ENCODE data around the gene COG3. TPM values are rescaled to one million over a fixed set of nuclear protein-coding genes. Genes with fewer than 3 reads are reported as not detected.

COG3 gene
- total and polyA plus RNA-seq, 11 donors, result 7.7 to 23.1 (median 15.2) TPM

DNA sequence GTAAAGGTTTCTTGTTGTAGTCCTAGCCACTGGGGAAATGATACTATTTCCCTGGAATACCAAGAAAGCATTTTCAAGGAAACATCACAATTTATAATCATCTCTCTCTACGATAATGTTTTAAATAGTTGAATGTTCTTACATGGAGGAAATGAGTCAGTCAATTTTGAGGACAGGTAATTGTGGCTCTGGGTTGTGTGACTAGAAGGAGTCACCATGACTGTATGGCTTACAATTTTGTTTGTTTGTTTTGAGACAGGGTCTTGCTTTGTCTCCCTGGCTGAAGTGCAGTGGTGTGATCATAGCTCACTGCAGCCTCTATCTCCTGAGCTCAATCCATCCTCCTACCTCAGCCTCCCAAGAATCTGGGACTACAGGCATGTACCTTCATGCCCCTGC lies 47.4 kb downstream of the COG3 start:
- intact Hi-C loops (cut with DNase I), result no loop called here
- Histone ChIP-seq H3K36me3 (peaks cover 0 to 96% (median 85%) of the 10 kb centered on the region in 9 donors), H3K4me3 (no peak overlapping the region), H3K27me3 (no peaks in the 10 kb centered on the region), H3K27ac (no peak overlapping the region), H3K4me1 (peaks cover 0 to 6% (median 0%) of the 10 kb centered on the region in 12 donors), H3K9me3 (no peaks in the 10 kb centered on the region)
- 52 to 74% (median 57%) methylated on average over 1 of the region's 1 CpG for WGBS, 4 donors
- DNase-seq (no peak), ATAC-seq (peak in 1 of 4 donors; percentile 18)
- TF ChIP-seq, protein P1, sequence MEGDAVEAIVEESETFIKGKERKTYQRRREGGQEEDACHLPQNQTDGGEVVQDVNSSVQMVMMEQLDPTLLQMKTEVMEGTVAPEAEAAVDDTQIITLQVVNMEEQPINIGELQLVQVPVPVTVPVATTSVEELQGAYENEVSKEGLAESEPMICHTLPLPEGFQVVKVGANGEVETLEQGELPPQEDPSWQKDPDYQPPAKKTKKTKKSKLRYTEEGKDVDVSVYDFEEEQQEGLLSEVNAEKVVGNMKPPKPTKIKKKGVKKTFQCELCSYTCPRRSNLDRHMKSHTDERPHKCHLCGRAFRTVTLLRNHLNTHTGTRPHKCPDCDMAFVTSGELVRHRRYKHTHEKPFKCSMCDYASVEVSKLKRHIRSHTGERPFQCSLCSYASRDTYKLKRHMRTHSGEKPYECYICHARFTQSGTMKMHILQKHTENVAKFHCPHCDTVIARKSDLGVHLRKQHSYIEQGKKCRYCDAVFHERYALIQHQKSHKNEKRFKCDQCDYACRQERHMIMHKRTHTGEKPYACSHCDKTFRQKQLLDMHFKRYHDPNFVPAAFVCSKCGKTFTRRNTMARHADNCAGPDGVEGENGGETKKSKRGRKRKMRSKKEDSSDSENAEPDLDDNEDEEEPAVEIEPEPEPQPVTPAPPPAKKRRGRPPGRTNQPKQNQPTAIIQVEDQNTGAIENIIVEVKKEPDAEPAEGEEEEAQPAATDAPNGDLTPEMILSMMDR (IDR thresholded peaks at IDR 0.05), result no peak
- no peak for TF ChIP-seq POLR2A (IDR thresholded peaks at IDR 0.05)

DNA sequence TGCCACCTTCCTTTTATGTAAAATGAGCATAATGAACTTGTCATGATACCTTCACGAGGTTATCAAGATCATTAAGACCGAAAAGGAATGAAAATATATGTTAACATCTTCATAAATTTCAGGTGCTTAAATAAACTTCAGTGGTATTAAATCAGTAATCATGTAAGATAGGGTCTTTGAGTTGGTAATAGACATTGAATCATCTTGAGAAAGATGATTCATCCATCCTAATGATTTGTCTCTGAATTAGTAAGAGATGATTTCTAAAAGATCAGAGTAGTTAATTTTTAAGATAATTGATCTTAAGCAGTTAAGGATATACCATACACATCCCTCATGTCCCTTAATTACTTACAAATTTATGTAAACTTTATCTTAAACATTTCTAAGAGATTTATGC lies 52.0 kb downstream of the COG3 start:
- Histone ChIP-seq H3K36me3 (peaks cover 0 to 96% (median 90%) of the 10 kb centered on the region in 9 donors), H3K9me3 (no peaks in the 10 kb centered on the region), H3K4me1 (peaks cover 0 to 8% (median 0%) of the 10 kb centered on the region in 12 donors), H3K27ac (no peak overlapping the region), H3K4me3 (no peak overlapping the region), H3K27me3 (no peaks in the 10 kb centered on the region)
- no peak for TF ChIP-seq POLR2A (IDR thresholded peaks at IDR 0.05)
- TF ChIP-seq, protein P1 (IDR thresholded peaks at IDR 0.05), result no peak
- no peak for DNase-seq
- ATAC-seq, result no peak
- intact Hi-C loops (cut with DNase I), result no loop called here
- 77 to 88% (median 83%) methylated on average over 2 of the region's 2 CpGs for WGBS, 4 donors

DNA sequence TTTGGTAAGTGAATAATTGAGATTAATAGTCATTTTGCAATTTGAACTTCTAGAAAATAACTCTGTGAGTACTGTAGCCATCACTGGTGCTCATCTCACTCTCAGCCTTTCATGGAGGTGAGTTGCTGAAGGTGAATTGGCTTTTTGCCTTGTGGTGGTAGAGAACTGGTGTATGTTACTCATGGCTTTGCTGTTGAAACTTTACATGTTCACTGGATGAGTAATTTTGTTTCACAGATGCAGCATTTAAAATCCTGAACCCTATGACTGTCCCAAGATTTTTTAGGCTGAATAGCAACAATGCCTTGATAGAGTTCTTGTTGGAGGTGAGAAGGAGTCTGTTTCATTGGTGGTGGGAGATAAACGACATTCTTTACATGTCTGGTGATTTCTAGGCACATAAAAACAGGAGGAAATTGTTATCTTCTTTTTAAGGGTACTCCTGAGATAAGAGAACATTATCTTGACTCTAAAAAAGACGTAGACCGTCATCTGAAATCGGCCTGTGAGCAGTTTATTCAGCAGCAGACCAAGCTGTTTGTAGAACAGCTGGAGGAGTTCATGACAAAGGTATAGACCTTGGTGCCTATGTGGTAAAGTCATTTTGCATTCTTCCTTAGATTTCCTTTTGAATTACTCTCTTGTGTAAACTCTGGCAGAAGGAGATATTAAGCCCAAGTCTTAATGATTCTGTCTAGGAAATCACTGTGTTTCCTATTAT lies 53.9 kb downstream of the COG3 start:
- no peaks in the 10 kb centered on the region for H3K9me3 ChIP-seq
- ATAC-seq, result no peak
- H3K4me3 ChIP-seq, result no peak overlapping the region
- peaks cover 0 to 100% (median 86%) of the 10 kb centered on the region in 9 donors for H3K36me3 ChIP-seq
- no peak for DNase-seq
- H3K27me3 ChIP-seq, result no peaks in the 10 kb centered on the region
- peaks cover 0 to 6% (median 0%) of the 10 kb centered on the region in 12 donors for H3K4me1 ChIP-seq
- intact Hi-C loops (cut with DNase I), result no loop called here
- TF ChIP-seq, protein P1 (IDR thresholded peaks at IDR 0.05), result no peak
- no peak for TF ChIP-seq POLR2A (IDR thresholded peaks at IDR 0.05)
- H3K27ac ChIP-seq, result no peak overlapping the region
- WGBS, 4 donors, result 38 to 50% (median 49%) methylated on average over 4 of the region's 4 CpGs

DNA sequence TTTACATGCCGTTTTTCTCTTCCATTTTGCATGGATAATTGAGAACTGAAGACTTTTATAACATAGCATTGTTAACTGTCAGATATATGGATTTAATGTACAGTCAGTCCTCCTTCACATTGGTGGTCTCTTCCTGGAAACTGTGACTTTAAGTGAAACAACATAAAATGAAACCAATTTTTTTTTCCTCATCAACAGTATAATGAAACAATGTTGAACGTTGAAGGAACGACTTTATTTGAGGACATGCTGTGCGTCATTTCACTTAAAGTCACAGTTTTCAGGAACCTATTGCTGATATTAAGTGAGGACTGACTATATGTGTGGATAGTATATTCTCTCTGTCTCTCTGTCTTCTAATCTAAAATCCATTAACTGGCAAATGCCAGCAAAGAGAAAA lies 54.8 kb downstream of the COG3 start:
- Histone ChIP-seq H3K4me3 (no peak overlapping the region), H3K4me1 (peaks cover 0 to 6% (median 0%) of the 10 kb centered on the region in 12 donors), H3K27ac (peak overlapping the region in 1 of 12 donors; percentile 32), H3K27me3 (no peaks in the 10 kb centered on the region), H3K36me3 (peaks cover 0 to 100% (median 85%) of the 10 kb centered on the region in 9 donors), H3K9me3 (no peaks in the 10 kb centered on the region)
- 75 to 82% (median 79%) methylated on average over 4 of the region's 4 CpGs for WGBS, 4 donors
- DNase-seq, result no peak
- intact Hi-C loops (cut with DNase I), result no loop called here
- ATAC-seq, result no peak
- TF ChIP-seq, protein P1 (IDR thresholded peaks at IDR 0.05), result no peak
- no peak for TF ChIP-seq POLR2A (IDR thresholded peaks at IDR 0.05)

All from heart left ventricle (tissue), 16 donors.